Glutamatergic neuron (in vitro differentiated cells): ENCODE data around the gene KRTAP5-7. TPM values are rescaled to one million over a fixed set of nuclear protein-coding genes. Genes with fewer than 3 reads are reported as not detected.
"Not testable (repeated sequence)": the region's sequence is repeated elsewhere in the genome, so short reads cannot be mapped to it uniquely, and the experiment has no call there.

ENCODE experiments used
- DNase-seq: peaks from one replicate; pipeline ENCODE4 v3.0.0; 2022
- H3K27ac Mint-ChIP-seq: one replicate; pipeline ENCODE4 v1.8.0; 2020; ENCODE audit warnings: mild to moderate bottlenecking, mixed read lengths, inconsistent platforms; ENCODE audit not compliant: unreplicated experiment
- H3K27me3 Mint-ChIP-seq: one replicate; pipeline ENCODE4 v1.8.0; 2020; ENCODE audit warnings: mild to moderate bottlenecking, moderate library complexity, mixed read lengths, inconsistent platforms; ENCODE audit not compliant: unreplicated experiment
- H3K36me3 Mint-ChIP-seq: one replicate; pipeline ENCODE4 v1.8.0; 2020; ENCODE audit warnings: mild to moderate bottlenecking, mixed read lengths, inconsistent platforms; ENCODE audit not compliant: unreplicated experiment
- H3K4me1 Mint-ChIP-seq: one replicate; pipeline ENCODE4 v1.8.0; 2020; ENCODE audit warnings: mild to moderate bottlenecking, low read depth, mixed read lengths, inconsistent platforms; ENCODE audit not compliant: unreplicated experiment
- H3K4me3 Mint-ChIP-seq: one replicate; pipeline ENCODE4 v1.8.0; 2020; ENCODE audit warnings: mild to moderate bottlenecking, mixed read lengths, inconsistent platforms; ENCODE audit not compliant: unreplicated experiment
- H3K9me3 Mint-ChIP-seq: one replicate; pipeline ENCODE4 v1.8.0; 2020; ENCODE audit warnings: mild to moderate bottlenecking, moderate library complexity, mixed read lengths, inconsistent platforms; ENCODE audit not compliant: unreplicated experiment
- total RNA-seq: library from RNA; stranded (reverse); fragmentation: NEBNext Ultra II Directional; extraction: Animal tissue kit (Norgen Biotek cat#: 25700); gene quantifications from one replicate; pipeline ENCODE4 v1.2.1, GENCODE V29; 2021; ENCODE audit not compliant: unreplicated experiment
- TF ChIP-seq, protein P1 (sequence below): fragments of 200-600 bp; sonication (generic); IDR thresholded peaks from one replicate; pipeline ENCODE4 v1.5.0; 2021; ENCODE audit not compliant: partially characterized antibody, unreplicated experiment

The KRTAP5-7 gene
- total RNA-seq, 1 donor from 2014 or later: not detected

DNA sequence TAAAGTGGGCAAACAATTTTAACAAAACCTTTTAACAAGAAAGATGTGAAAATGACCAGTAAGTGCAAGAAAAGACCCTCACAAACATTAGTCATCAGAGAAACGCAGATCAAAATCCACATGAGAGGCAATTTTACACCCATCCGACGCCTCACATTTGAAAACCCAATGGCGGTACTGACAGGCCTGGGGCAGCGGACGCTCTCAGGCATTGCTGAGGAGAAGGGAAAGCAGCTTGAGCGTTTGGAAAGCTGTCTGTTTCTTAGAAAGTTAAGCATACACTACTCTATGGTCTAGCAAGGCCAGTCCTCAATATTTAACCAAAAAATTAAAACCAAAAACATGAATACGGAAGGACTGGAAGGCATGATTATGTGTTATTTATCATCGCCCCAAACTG lies 8.8 kb downstream of the KRTAP5-7 start:
- H3K4me3 Mint-ChIP-seq: no peak overlapping the region
- no peaks in the 10 kb centered on the region for H3K4me1 Mint-ChIP-seq
- peaks cover 8% of the 10 kb centered on the region for H3K36me3 Mint-ChIP-seq
- TF ChIP-seq, protein P1, sequence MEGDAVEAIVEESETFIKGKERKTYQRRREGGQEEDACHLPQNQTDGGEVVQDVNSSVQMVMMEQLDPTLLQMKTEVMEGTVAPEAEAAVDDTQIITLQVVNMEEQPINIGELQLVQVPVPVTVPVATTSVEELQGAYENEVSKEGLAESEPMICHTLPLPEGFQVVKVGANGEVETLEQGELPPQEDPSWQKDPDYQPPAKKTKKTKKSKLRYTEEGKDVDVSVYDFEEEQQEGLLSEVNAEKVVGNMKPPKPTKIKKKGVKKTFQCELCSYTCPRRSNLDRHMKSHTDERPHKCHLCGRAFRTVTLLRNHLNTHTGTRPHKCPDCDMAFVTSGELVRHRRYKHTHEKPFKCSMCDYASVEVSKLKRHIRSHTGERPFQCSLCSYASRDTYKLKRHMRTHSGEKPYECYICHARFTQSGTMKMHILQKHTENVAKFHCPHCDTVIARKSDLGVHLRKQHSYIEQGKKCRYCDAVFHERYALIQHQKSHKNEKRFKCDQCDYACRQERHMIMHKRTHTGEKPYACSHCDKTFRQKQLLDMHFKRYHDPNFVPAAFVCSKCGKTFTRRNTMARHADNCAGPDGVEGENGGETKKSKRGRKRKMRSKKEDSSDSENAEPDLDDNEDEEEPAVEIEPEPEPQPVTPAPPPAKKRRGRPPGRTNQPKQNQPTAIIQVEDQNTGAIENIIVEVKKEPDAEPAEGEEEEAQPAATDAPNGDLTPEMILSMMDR: no peak
- H3K27ac Mint-ChIP-seq: no peak overlapping the region
- no peak for DNase-seq
- H3K27me3 Mint-ChIP-seq: no peaks in the 10 kb centered on the region
- H3K9me3 Mint-ChIP-seq: peaks cover 10% of the 10 kb centered on the region

DNA sequence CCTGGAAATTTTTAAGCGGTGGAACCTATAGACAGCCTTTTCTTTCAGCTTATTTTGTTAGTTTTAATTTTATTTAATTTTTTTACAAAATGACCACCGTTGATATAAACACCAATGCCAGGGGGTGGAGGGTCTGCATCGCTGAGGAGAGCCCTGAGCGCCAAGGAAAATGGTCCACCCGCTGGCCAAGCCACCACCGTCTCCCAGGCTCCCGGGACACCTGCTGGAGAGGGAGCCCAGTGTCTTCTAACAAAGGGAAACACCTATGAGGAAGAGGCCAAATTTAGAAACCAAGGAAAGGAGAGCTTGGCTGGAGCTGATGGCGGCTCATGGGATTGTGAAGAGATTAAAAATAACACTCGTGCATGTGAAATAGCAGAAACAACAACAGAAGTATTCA lies 10.5 kb downstream of the KRTAP5-7 start:
- Mint-ChIP-seq H3K9me3 (peaks cover 12% of the 10 kb centered on the region), H3K4me1 (no peaks in the 10 kb centered on the region), H3K36me3 (peaks cover 3% of the 10 kb centered on the region), H3K27ac (no peak overlapping the region), H3K27me3 (no peaks in the 10 kb centered on the region), H3K4me3 (no peak overlapping the region)
- TF ChIP-seq, protein P1: no peak
- DNase-seq: no peak

DNA sequence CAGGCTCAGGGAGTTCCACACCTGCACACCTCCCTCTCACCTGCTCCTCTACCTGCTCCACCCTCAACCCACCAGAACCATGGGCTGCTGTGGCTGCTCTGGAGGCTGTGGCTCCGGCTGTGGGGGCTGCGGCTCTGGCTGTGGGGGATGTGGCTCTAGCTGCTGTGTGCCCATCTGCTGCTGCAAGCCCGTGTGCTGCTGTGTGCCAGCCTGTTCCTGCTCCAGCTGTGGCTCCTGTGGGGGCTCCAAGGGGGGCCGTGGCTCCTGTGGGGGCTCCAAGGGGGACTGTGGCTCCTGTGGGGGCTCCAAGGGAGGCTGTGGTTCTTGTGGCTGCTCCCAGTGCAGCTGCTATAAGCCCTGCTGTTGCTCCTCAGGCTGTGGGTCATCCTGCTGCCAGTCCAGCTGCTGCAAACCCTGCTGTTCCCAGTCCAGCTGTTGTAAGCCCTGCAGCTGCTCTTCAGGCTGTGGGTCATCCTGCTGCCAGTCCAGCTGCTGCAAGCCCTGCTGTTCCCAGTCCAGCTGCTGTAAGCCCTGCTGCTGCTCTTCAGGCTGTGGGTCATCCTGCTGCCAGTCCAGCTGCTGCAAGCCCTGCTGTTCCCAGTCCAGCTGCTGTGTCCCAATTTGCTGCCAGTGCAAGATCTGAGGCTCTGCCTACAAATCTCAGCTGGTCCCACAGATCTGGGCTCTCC lies 11.1 kb downstream of the KRTAP5-7 start, which contains the start of gene KRTAP5-8:
TSS of gene KRTAP5-8 (plus strand) at position 49 of the 689 bp plus-strand sequence. CDS start at position 80, 31 bp downstream.
- peak within 1 kb of the TSS; percentile 10 for H3K27ac Mint-ChIP-seq
- DNase-seq, H3K4me3 Mint-ChIP-seq, H3K36me3 Mint-ChIP-seq, H3K4me1 Mint-ChIP-seq, H3K27me3 Mint-ChIP-seq: not testable (repeated sequence)
- H3K9me3 Mint-ChIP-seq: peaks cover 12% of the 10 kb centered on the region

DNA sequence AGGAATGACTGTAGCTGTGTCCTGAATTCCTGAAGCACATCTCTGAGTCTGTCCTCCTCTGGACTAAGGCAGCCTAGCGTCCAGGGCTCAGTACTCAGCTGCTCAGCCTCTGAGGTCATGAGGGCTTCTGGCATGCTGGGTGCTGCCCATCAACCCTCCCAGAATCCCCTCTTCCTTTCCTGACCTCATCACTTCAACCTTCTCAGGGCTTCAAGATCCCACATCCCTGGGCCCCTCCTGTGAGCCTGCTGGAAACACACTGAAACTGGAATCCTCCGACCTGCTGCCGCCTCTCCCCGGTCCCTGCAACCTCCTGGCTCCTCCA lies 11.6 kb downstream of the KRTAP5-7 start:
- Mint-ChIP-seq H3K4me1 (no peaks in the 10 kb centered on the region), H3K27me3 (no peaks in the 10 kb centered on the region), H3K9me3 (peaks cover 12% of the 10 kb centered on the region), H3K27ac (peak overlapping the region; percentile 10), H3K4me3 (no peak overlapping the region), H3K36me3 (peaks cover 3% of the 10 kb centered on the region)
- TF ChIP-seq, protein P1: no peak
- DNase-seq: no peak

DNA sequence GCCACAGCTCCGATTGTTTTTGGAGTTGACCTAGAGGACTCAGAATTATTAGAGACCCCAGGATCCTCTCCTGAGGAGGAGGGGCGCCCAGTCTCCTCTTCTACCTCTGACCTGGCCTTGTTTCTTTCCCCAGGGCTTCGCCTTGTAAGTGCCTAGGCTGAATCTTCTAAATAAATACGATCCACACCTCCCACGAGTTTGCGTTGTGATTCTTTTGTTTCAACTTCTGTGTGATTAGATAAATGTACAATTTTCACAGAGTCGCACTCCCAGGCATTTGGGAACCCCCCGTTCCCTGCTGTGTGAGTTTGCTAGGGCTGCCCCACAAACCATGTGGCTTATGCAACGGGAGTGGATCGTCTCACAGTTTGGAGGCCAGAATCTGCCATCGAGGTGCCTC lies 11.9 kb downstream of the KRTAP5-7 start:
- no peak overlapping the region for H3K4me3 Mint-ChIP-seq
- H3K36me3 Mint-ChIP-seq: peaks cover 3% of the 10 kb centered on the region
- no peaks in the 10 kb centered on the region for H3K27me3 Mint-ChIP-seq
- H3K4me1 Mint-ChIP-seq: no peaks in the 10 kb centered on the region
- peaks cover 12% of the 10 kb centered on the region for H3K9me3 Mint-ChIP-seq
- H3K27ac Mint-ChIP-seq: peak overlapping the region; percentile 10
- DNase-seq: no peak
- TF ChIP-seq, protein P1: no peak

DNA sequence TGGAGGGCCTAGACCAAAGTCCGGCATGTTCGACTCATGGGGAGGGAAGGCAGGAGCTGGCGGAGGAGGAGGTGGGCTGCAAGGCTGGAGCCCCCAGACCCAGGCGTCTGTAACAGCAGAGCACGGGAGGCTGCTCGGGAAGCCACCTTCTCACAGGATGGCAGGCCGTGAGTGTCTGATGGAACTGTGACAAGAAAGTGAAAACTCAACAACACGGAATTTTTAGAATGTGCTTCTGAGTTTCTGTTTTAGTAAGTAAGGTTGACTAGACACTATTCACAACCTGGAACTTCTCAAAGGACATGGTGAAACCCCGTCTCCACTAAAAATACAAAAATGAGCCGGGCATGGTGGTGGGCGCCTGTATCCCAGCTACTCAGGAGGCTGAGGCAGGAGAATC lies 12.9 kb downstream of the KRTAP5-7 start:
- not testable (repeated sequence) for H3K36me3 Mint-ChIP-seq, H3K4me1 Mint-ChIP-seq, H3K4me3 Mint-ChIP-seq, H3K27me3 Mint-ChIP-seq, DNase-seq, H3K27ac Mint-ChIP-seq
- H3K9me3 Mint-ChIP-seq: peaks cover 12% of the 10 kb centered on the region

DNA sequence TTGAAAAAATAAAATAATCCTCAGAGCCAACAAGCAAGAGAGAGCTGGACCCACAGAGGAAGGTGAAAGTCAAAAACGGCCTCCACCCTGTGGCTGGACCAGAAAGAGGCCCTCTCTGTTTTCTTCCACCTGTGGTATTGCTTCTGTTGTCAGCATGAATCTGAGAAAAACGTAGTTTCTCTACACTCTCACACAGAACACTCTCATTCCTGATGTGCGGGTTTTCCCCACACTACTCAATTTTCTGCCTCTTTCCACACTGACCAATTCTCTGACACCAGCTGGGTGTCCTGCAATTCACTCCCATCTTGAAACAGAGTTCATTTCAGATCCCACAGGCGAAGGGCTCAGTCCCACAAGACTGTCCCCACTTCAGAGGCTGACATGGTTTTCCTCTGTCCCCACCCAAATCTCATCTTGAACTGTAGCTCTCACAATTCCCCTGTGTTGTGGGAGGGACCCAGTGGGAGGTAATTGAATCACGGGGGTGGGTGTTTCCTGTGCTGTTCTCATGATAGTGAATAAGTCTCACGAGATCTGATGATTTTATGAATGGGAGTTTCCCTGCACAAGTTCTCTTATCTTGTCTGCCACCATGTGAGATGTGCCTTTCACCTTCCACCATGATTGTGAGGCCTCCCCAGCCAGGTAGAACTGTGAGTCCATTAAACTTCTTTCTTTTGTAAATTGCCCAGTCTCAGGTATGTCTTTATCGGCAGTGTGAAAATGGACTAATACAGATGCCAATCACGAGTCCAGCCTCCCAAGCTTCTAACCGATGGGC lies 13.6 kb downstream of the KRTAP5-7 start:
- DNase-seq, H3K27me3 Mint-ChIP-seq, H3K27ac Mint-ChIP-seq, H3K36me3 Mint-ChIP-seq, H3K4me3 Mint-ChIP-seq, H3K4me1 Mint-ChIP-seq: not testable (repeated sequence)
- peaks cover 12% of the 10 kb centered on the region for H3K9me3 Mint-ChIP-seq
